LNCAP (cell line): ENCODE measurements around the gene GABRB2.

Experiments
- CTCF ChIP-seq: fragments of 450-650 bp; IDR thresholded peaks from 2 replicates; pipeline ENCODE4 v1.5.1; 2017; ENCODE audit warnings: mild to moderate bottlenecking

The GABRB2 gene

GRCh38 chr5:161467703-161468102 is 78.8 kb downstream of the GABRB2 start:
- TF ChIP-seq CTCF = no peak

GRCh38 chr5:161460741-161461140 is 85.8 kb downstream of the GABRB2 start:
- TF ChIP-seq CTCF = no peak

- no peak for TF ChIP-seq CTCF
Measured at GRCh38 chr5:161446655-161447054, 99.9 kb downstream of the GABRB2 start.

- no peak for TF ChIP-seq CTCF
Measured at GRCh38 chr5:161442471-161442870, 104.1 kb downstream of the GABRB2 start.

- TF ChIP-seq CTCF = no peak
Measured at GRCh38 chr5:161432798-161433197, 113.7 kb downstream of the GABRB2 start.

GRCh38 chr5:161431963-161432362 is 114.6 kb downstream of the GABRB2 start:
- TF ChIP-seq CTCF = no peak

- TF ChIP-seq CTCF = no peak
Measured at GRCh38 chr5:161421067-161421466, 125.5 kb downstream of the GABRB2 start.

- no peak for TF ChIP-seq CTCF
Measured at GRCh38 chr5:161420521-161420920, 126.0 kb downstream of the GABRB2 start.
